Measurements from ENCODE around the gene KDM1A.

GRCh38 chr1:23126801-23127200 lies 107.5 kb downstream of the KDM1A start:
- no peak for TF ChIP-seq CTCF (IDR thresholded peaks at IDR 0.05)
- no peak for TF ChIP-seq POLR2A (IDR thresholded peaks at IDR 0.05)

Measured in tibial nerve (tissue), 3 donors.